Endothelial cell of umbilical vein (primary cell): ENCODE results near the gene RPS27L. TPM values are rescaled to one million over a fixed set of nuclear protein-coding genes. Genes with fewer than 3 reads are reported as not detected.

ENCODE experiments used
- BruUV-seq: library from RNA; stranded (reverse); fragments of 400-500 nt; replicated peaks from 2 replicates; lab custom pipeline; 2021; lab: Mats Ljungman, UMichigan
- CTCF ChIA-PET: fragments of 300-600, 350-600 bp; sonication (Branson Sonifier 250); formaldehyde crosslinking; loops from one replicate; lab custom pipeline; 2021; ENCODE audit warnings: antibody characterized with exemption, inconsistent platforms; lab: Charles Lee
- POLR2A ChIA-PET: fragments of 300-600, 350-600 bp; sonication (Branson Sonifier 250); formaldehyde crosslinking; loops from one replicate; lab custom pipeline; 2021; ENCODE audit warnings: antibody characterized with exemption, inconsistent platforms; lab: Charles Lee
- DNase-seq: peaks from one replicate; pipeline ENCODE4 v3.0.0-alpha.2; 2011; ENCODE audit warnings: low read depth, low spot score
- FAIRE-seq: peaks from 2 replicates; lab custom pipeline; 2011; peaks lifted over from hg19 to GRCh38; lab: Jason Lieb, UNC
- H2AFZ ChIP-seq: 2 replicates; pipeline ENCODE4 v1.6.0; 2012; ENCODE audit warnings: low read depth, low read length, control low read depth, inconsistent platforms
- H3K27ac ChIP-seq: 2 replicates; pipeline ENCODE4 v1.5.1; 2011; ENCODE audit warnings: low read depth, mild to moderate bottlenecking, control low read depth, low read length, moderate library complexity; ENCODE audit not compliant: insufficient read depth
- H3K27me3 ChIP-seq, 2 experiments: 2 replicates each; pipeline versions ENCODE4 v1.6.0 to v1.6.1; 2011; ENCODE audit warnings: low read length in 2 of 2, mixed read lengths in 1 of 2; ENCODE audit not compliant: control insufficient read depth in 2 of 2, insufficient read depth in 2 of 2
- H3K36me3 ChIP-seq, 2 experiments: 2 replicates in 1 of 2; 3 replicates in 1 of 2; pipeline ENCODE4 v1.5.1; 2011; ENCODE audit warnings: low read length in 2 of 2, mild to moderate bottlenecking in 1 of 2, moderate library complexity in 1 of 2; ENCODE audit not compliant: control insufficient read depth in 2 of 2, insufficient read depth in 2 of 2; ENCODE audit errors: extremely low read depth in 1 of 2
- H3K4me1 ChIP-seq: 3 replicates; pipeline ENCODE4 v1.5.1; 2011; ENCODE audit warnings: mild to moderate bottlenecking, low read length; ENCODE audit not compliant: control insufficient read depth, insufficient read depth; ENCODE audit errors: extremely low read depth
- H3K4me2 ChIP-seq: 2 replicates; pipeline ENCODE4 v1.6.1; 2011; ENCODE audit warnings: low read length, control low read depth, mixed read lengths; ENCODE audit not compliant: insufficient read depth
- H3K4me3 ChIP-seq, 3 experiments: fragments of 200-600 bp in 1 of 3; sonication (generic), shearing (Covaris generic) in 1 of 3; replicated peaks in 1 of 3; 2 replicates each; pipeline ENCODE4 v1.5.1; 2011 to 2016; ENCODE audit warnings: control low read depth in 3 of 3, low read length in 3 of 3, mild to moderate bottlenecking in 2 of 3, inconsistent platforms in 1 of 3, low read depth in 1 of 3, moderate library complexity in 1 of 3; ENCODE audit not compliant: insufficient read depth in 1 of 3
- H3K79me2 ChIP-seq: 2 replicates; pipeline ENCODE4 v1.6.0; 2012; ENCODE audit warnings: low read length, inconsistent platforms; ENCODE audit not compliant: control insufficient read depth, insufficient read depth
- H3K9ac ChIP-seq: replicated peaks from 2 replicates; pipeline ENCODE3; 2011; ENCODE audit warnings: low read length, control low read depth; ENCODE audit not compliant: insufficient read depth; ENCODE audit errors: extremely low read depth
- H3K9me1 ChIP-seq: replicated peaks from 3 replicates; pipeline ENCODE4 v1.6.0; 2011; ENCODE audit warnings: mild to moderate bottlenecking, low read length; ENCODE audit not compliant: control insufficient read depth, insufficient read depth; ENCODE audit errors: extremely low read depth
- H3K9me3 ChIP-seq: replicated peaks from 2 replicates; pipeline ENCODE4 v1.5.1; 2012; ENCODE audit warnings: low read length, inconsistent platforms; ENCODE audit not compliant: control insufficient read depth, insufficient read depth
- H4K20me1 ChIP-seq: replicated peaks from 2 replicates; pipeline ENCODE3; 2011; ENCODE audit warnings: mild to moderate bottlenecking, low read length; ENCODE audit not compliant: control insufficient read depth, insufficient read depth; ENCODE audit errors: extremely low read depth
- EZH2 ChIP-seq: IDR thresholded peaks from 2 replicates; pipeline ENCODE4 v1.6.1; 2012; ENCODE audit warnings: borderline replicate concordance, low read depth, mild to moderate bottlenecking, moderate library complexity, low read length, inconsistent platforms; ENCODE audit not compliant: severe bottlenecking
- FOS ChIP-seq: IDR thresholded peaks from 2 replicates; pipeline ENCODE4 v1.6.1; 2011; ENCODE audit warnings: mild to moderate bottlenecking, low read length, moderate library complexity, borderline replicate concordance; ENCODE audit not compliant: insufficient read depth
- GATA2 ChIP-seq: IDR thresholded peaks from 2 replicates; pipeline ENCODE4 v1.7.0; 2011; ENCODE audit warnings: low read depth, mild to moderate bottlenecking, moderate library complexity, mixed read lengths, low read length; ENCODE audit not compliant: insufficient read length, insufficient read depth
- JUN ChIP-seq: IDR thresholded peaks from 2 replicates; pipeline ENCODE4 v1.6.1; 2011; ENCODE audit warnings: borderline replicate concordance, low read depth; ENCODE audit not compliant: insufficient read length, insufficient read depth
- MYC ChIP-seq: IDR thresholded peaks from one replicate; pipeline ENCODE4 v1.6.1; 2011; ENCODE audit warnings: mild to moderate bottlenecking, low read depth, low read length
- POLR2A ChIP-seq: IDR thresholded peaks from 2 replicates; pipeline ENCODE4 v1.6.1; 2012; ENCODE audit warnings: low read depth, mild to moderate bottlenecking, control low read depth, low read length
- POLR2AphosphoS5 ChIP-seq: IDR thresholded peaks from 2 replicates; pipeline ENCODE4 v1.6.1; 2012; ENCODE audit warnings: low read depth, mild to moderate bottlenecking, control low read depth, low read length, moderate library complexity; ENCODE audit not compliant: insufficient read depth
- dilution Hi-C: fragments of 300-500 bp; cut with MboI; formaldehyde crosslinking; loops from one replicate; pipeline ENCODE4 v1.15.0; 2019; ENCODE audit warnings: low sequenced_read_pairs; ENCODE audit not compliant: extremely low pct_ligation_motif_present
- intact Hi-C: fragments of 100-400 bp; cut with micrococcal nuclease; formaldehyde crosslinking; loops from one replicate; pipeline ENCODE4 v1.10.0; 2022
- polyA plus RNA-seq, 4 experiments: library from polyadenylated mRNA; depleted of rRNA in 3 of 4; stranded (reverse) in 3 of 4; unstranded in 1 of 4; fragments of >200 nt; gene quantifications; 2 replicates each; pipeline versions ENCODE4 v1.2.1 to v1.2.3, GENCODE V29; 2011 to 2012; ENCODE audit warnings: missing spikeins in 1 of 4
- total RNA-seq: library from RNA; stranded (reverse); gene quantifications from 2 replicates; pipeline ENCODE4 v1.2.3, GENCODE V29; 2021
- TF ChIP-seq, protein P1 (sequence below): IDR thresholded peaks from 2 replicates; pipeline ENCODE4 v1.6.1; 2011; ENCODE audit not compliant: insufficient read depth, insufficient read length
- TF ChIP-seq, protein P2 (sequence below), 2 donors: IDR thresholded peaks; 1 replicate in 1 of 2; 2 replicates in 1 of 2; pipeline ENCODE4 v1.5.1; 2011; ENCODE audit warnings: low read length in 2 of 2, mild to moderate bottlenecking in 2 of 2, moderate library complexity in 2 of 2, control low read depth in 1 of 2, inconsistent platforms in 1 of 2, low read depth in 1 of 2; ENCODE audit not compliant: insufficient read depth in 1 of 2; ENCODE audit errors: extremely low read depth in 1 of 2

The RPS27L gene
- total and polyA plus RNA-seq, 2 donors (not counting 3 experiments of a cell fraction or from before 2014, with no cell fraction given) = 163 to 345 TPM

DNA sequence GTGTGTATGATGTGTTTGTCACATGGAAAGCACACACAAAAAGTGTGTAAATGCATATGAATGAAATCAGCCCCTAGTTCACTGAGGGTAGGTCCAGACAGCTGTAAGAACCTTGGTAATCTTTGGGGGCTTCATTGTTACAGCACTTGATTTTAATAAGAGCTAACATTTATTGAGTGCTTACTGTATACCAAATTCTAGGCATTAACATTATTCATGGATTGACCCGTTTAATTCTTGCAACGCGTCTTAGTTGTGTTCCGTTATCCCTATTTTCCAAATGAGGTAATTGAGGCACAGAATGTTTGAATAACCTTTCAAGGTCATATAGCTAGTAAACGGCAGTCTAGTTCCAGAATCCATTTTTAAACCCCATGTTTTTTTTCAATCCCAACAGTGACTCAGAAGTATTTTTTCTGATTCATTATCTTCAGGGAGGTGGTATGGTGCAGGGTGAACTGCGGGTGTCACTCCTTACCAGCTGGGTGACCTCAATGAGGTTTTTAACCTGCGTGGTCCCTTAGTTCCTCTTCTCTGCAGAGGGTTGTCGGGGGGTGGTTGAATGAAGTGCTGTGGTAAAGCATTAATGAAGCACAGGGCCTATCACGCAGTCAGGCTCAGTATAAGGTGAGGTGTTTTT, 46.3 kb upstream of the RPS27L start:
- Histone ChIP-seq H3K36me3 (no peaks in the 10 kb centered on the region), H3K9me1 (no peaks in the 10 kb centered on the region), H4K20me1 (no peaks in the 10 kb centered on the region), H3K4me2 (no peak overlapping the region), H3K4me1 (peaks cover 16% of the 10 kb centered on the region), H2AFZ (no peak overlapping the region), H3K27ac (no peak overlapping the region), H3K27me3 (no peaks in the 10 kb centered on the region), H3K79me2 (peaks cover 78% of the 10 kb centered on the region), H3K9ac (no peak overlapping the region), H3K4me3 (no peak overlapping the region), H3K9me3 (no peaks in the 10 kb centered on the region)
- no peak for DNase-seq
- TF ChIP-seq FOS = peak; percentile 22
- TF ChIP-seq MYC = no peak
- TF ChIP-seq, protein P1, sequence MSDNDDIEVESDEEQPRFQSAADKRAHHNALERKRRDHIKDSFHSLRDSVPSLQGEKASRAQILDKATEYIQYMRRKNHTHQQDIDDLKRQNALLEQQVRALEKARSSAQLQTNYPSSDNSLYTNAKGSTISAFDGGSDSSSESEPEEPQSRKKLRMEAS = no peak
- no peak for TF ChIP-seq POLR2AphosphoS5
- no peak for TF ChIP-seq GATA2
- TF ChIP-seq POLR2A = no peak
- POLR2A ChIA-PET = no interaction called here
- dilution Hi-C loops (no loop called here), intact Hi-C loops (no loop called here)
- CTCF ChIA-PET = interaction anchor here (1.2 to 2.4 kb wide), 5 partner anchors 8 to 53 kb away, joined by 4 to 13 read pairs (median 6); no protein-coding TSS in a partner anchor
- no peak for FAIRE-seq
- no TSS peak for BruUV-seq

DNA sequence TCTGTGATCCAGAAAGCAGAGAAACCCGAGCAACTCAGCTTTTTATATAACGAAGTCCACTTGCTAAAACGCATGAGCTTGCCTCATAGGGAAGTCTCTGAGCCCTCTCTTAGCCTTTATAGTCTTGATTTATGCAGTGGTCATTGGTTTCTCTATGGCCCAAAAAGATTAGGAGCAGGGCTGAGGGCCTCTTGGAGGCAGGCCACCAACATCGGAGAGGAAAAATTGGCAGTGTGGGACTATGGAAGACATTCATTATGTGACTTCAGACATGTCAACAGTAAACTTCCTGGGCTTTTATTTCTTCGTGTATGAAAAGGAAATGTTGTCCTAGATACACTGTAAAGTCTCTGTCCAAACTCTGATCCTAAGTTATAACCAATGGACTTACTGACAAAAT, 45.6 kb upstream of the RPS27L start:
- dilution Hi-C loops (no loop called here), intact Hi-C loops (no loop called here)
- no peaks in the 10 kb centered on the region for H3K27me3 ChIP-seq
- BruUV-seq = no TSS peak
- ChIA-PET POLR2A (no interaction called here), CTCF (interaction anchor here (0.8 to 2.4 kb wide), 9 partner anchors 7 to 53 kb away, joined by 3 to 13 read pairs (median 4); no protein-coding TSS in a partner anchor)
- H3K9me3 ChIP-seq = no peaks in the 10 kb centered on the region
- TF ChIP-seq EZH2 (no peak), POLR2AphosphoS5 (no peak), JUN (no peak), MYC (no peak), GATA2 (no peak), FOS (no peak), POLR2A (no peak)
- TF ChIP-seq, protein P1 = no peak
- TF ChIP-seq, protein P2, sequence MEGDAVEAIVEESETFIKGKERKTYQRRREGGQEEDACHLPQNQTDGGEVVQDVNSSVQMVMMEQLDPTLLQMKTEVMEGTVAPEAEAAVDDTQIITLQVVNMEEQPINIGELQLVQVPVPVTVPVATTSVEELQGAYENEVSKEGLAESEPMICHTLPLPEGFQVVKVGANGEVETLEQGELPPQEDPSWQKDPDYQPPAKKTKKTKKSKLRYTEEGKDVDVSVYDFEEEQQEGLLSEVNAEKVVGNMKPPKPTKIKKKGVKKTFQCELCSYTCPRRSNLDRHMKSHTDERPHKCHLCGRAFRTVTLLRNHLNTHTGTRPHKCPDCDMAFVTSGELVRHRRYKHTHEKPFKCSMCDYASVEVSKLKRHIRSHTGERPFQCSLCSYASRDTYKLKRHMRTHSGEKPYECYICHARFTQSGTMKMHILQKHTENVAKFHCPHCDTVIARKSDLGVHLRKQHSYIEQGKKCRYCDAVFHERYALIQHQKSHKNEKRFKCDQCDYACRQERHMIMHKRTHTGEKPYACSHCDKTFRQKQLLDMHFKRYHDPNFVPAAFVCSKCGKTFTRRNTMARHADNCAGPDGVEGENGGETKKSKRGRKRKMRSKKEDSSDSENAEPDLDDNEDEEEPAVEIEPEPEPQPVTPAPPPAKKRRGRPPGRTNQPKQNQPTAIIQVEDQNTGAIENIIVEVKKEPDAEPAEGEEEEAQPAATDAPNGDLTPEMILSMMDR (IDR thresholded peaks at IDR 0.05; ENCODE audit: extremely low read depth in 1 of 2, insufficient read depth in 1 of 2, low read depth in 1 of 2, low read length in 2 of 2) = no peak
- H3K9ac ChIP-seq = no peak overlapping the region
- H2AFZ ChIP-seq = no peak overlapping the region
- H3K9me1 ChIP-seq = no peaks in the 10 kb centered on the region
- no peak overlapping the region for H3K4me3 ChIP-seq
- FAIRE-seq = no peak
- H3K27ac ChIP-seq = no peak overlapping the region
- DNase-seq = no peak
- peaks cover 16% of the 10 kb centered on the region for H3K4me1 ChIP-seq
- no peak overlapping the region for H3K4me2 ChIP-seq
- peaks cover 80% of the 10 kb centered on the region for H3K79me2 ChIP-seq
- H4K20me1 ChIP-seq = no peaks in the 10 kb centered on the region
- H3K36me3 ChIP-seq = no peaks in the 10 kb centered on the region
